CD4-positive, alpha-beta memory T cell (primary cell): Measurements from ENCODE around the gene GNB1L. TPM values are rescaled to one million over a fixed set of nuclear protein-coding genes. Genes with fewer than 3 reads are reported as not detected.
A peak's percentile ranks its signal among the peaks of the same experiment; 100 is the strongest.

Experiments
- CTCF ChIA-PET: fragments of 350-600 bp; sonication (Branson Sonifier 250); formaldehyde crosslinking; loops from one replicate; lab custom pipeline; 2021; ENCODE audit warnings: inconsistent platforms; ENCODE audit not compliant: partially characterized antibody; lab: Charles Lee
- POLR2A ChIA-PET: fragments of 350-600 bp; sonication (Branson Sonifier 250); formaldehyde crosslinking; loops from one replicate; lab custom pipeline; 2021; ENCODE audit not compliant: partially characterized antibody; lab: Charles Lee
- DNase-seq, 5 donors: peaks; one replicate each; pipeline versions ENCODE4 v3.0.0 to v3.0.0-alpha.2; 2020 to 2022; ENCODE audit warnings: mixed read lengths in 1 of 5
- H3K27ac ChIP-seq: one replicate; pipeline ENCODE4 v1.7.0; 2013; ENCODE audit warnings: low read depth, low read length
- H3K27me3 ChIP-seq: 2 replicates; pipeline ENCODE4 v1.7.0; 2013; ENCODE audit warnings: mild to moderate bottlenecking, low read length, moderate library complexity; ENCODE audit not compliant: insufficient read depth
- H3K36me3 ChIP-seq: 2 replicates; pipeline ENCODE4 v1.7.0; 2013; ENCODE audit warnings: mild to moderate bottlenecking, low read length, moderate library complexity; ENCODE audit not compliant: insufficient read depth
- H3K4me1 ChIP-seq: 2 replicates; pipeline ENCODE4 v1.7.0; 2013; ENCODE audit warnings: mild to moderate bottlenecking, low read length, moderate library complexity; ENCODE audit not compliant: insufficient read depth
- H3K4me3 ChIP-seq, 2 donors: one replicate each; pipeline ENCODE4 v1.7.0; 2013; ENCODE audit warnings: low read length in 2 of 2, mild to moderate bottlenecking in 1 of 2
- H3K9me3 ChIP-seq, 2 donors: one replicate each; pipeline ENCODE4 v1.7.0; 2013; ENCODE audit warnings: low read length in 2 of 2, control low read depth in 1 of 2; ENCODE audit not compliant: control insufficient read depth in 1 of 2
- H3K27ac Mint-ChIP-seq, 7 donors: one replicate each; pipeline ENCODE4 v1.8.0; 2020 to 2021; ENCODE audit warnings: mixed read lengths in 7 of 7, mild to moderate bottlenecking in 6 of 7, inconsistent platforms in 3 of 7, moderate library complexity in 3 of 7
- H3K27me3 Mint-ChIP-seq, 2 donors: one replicate each; pipeline ENCODE4 v1.8.0; 2020 to 2021; ENCODE audit warnings: mixed read lengths in 2 of 2
- H3K36me3 Mint-ChIP-seq, 2 donors: one replicate each; pipeline ENCODE4 v1.8.0; 2020 to 2021; ENCODE audit warnings: mixed read lengths in 2 of 2, inconsistent platforms in 1 of 2, mild to moderate bottlenecking in 1 of 2
- H3K4me1 Mint-ChIP-seq, 4 donors: one replicate each; pipeline ENCODE4 v1.8.0; 2020 to 2021; ENCODE audit warnings: mixed read lengths in 4 of 4, mild to moderate bottlenecking in 1 of 4
- H3K4me3 Mint-ChIP-seq, 8 donors: one replicate each; pipeline ENCODE4 v1.8.0; 2020 to 2021; ENCODE audit warnings: mixed read lengths in 8 of 8, mild to moderate bottlenecking in 7 of 8, moderate library complexity in 6 of 8, inconsistent platforms in 3 of 8
- H3K9me3 Mint-ChIP-seq, 8 donors: one replicate each; pipeline ENCODE4 v1.8.0; 2020 to 2021; ENCODE audit warnings: mixed read lengths in 8 of 8, mild to moderate bottlenecking in 5 of 8, inconsistent platforms in 3 of 8, moderate library complexity in 1 of 8
- intact Hi-C: fragments of 100-400 bp; cut with micrococcal nuclease; formaldehyde crosslinking; loops from one replicate; pipeline ENCODE4 v1.15.1; 2023
- polyA plus RNA-seq, 2 donors: library from polyadenylated mRNA; unstranded; fragments of 300-500 nt; fragmentation: Illumina TruSeq; gene quantifications; one replicate each; pipeline ENCODE4 v1.2.3, GENCODE V29; 2021
- total RNA-seq, 2 experiments: library from RNA; stranded (reverse); gene quantifications; one replicate each; pipeline ENCODE4 v1.2.3, GENCODE V29; 2021

GNB1L gene
- total and polyA plus RNA-seq, 4 experiments from 2014 or later: 7.9 to 14.6 (median 10.7) TPM

DNA sequence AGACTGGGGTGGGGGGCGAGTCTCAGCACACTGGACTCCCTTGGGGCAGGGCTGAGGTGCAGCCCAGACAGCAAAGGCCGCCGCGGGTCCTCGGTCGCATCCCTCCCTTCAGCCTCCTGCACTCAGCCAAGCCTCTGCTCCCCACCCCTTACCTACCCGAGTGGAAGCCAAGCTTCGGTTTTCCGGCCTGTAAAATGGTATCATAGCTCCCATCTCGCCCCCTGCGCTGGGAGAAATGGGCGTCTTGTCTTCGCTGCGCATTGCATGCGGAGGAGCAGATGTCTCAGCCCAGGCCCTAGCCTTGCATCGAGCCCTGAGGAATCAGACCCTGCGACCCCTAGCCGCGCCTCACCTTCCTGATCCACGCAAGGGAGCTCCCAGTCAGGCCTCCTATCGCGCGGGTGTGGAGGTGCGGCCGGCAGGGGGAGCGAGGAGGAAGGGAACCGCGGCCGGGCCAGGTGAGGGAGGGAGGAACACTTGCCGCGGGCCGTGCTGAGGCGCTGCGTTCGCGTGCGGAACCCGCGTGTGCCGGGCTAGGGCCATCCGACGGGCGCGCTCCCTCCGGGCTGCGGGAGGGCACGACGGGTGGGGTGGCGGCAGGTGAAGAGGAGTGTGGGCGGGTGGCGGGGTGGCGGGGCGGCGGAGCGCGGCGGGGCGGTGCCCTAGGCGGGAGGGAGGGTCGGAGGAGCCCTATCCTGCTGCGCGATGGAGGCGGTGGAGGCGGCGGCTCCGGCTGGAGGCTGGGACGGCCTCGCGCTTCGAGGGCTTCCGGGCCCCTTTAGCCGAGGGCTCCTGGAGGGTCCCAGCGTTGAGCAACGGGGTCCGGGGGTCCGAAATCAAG lies 98.2 kb downstream of the GNB1L start:
- peak; percentile 61 to 70 (median 66) for DNase-seq
- H3K27me3 ChIP-seq: peaks cover 22% of the 10 kb centered on the region
- peaks cover 19 to 39% (median 27%) of the 10 kb centered on the region in 4 donors for H3K4me1 Mint-ChIP-seq
- intact Hi-C loops: loop anchor here (1.0 to 5.0 kb wide), 4 partner anchors 26 to 191 kb away; no protein-coding TSS in a partner anchor
- peak overlapping the region; percentile 55 to 83 (median 70) for H3K4me3 Mint-ChIP-seq
- no peak overlapping the region for H3K27ac Mint-ChIP-seq
- peaks cover 0 to 5% (median 0%) of the 10 kb centered on the region in 8 donors for H3K9me3 Mint-ChIP-seq
- peaks cover 37 to 38% of the 10 kb centered on the region in 2 donors for H3K27me3 Mint-ChIP-seq
- H3K27ac ChIP-seq: no peak overlapping the region
- peaks cover 33% of the 10 kb centered on the region for H3K4me1 ChIP-seq
- H3K9me3 ChIP-seq: no peaks in the 10 kb centered on the region
- H3K36me3 Mint-ChIP-seq: no peaks in the 10 kb centered on the region
- ChIA-PET CTCF (interaction anchor here (0.6 to 5.8 kb wide), 16 partner anchors 9 to 159 kb away, joined by 3 to 61 read pairs (median 3); partner anchors contain the start of genes GNB1L and RTL10), POLR2A (interaction anchor here (0.9 to 1.0 kb wide), 2 partner anchors 135 to 154 kb away, joined by 6 to 8 read pairs; no protein-coding TSS in a partner anchor)
- H3K4me3 ChIP-seq: peak overlapping the region in 1 of 2 donors; percentile 47
- no peaks in the 10 kb centered on the region for H3K36me3 ChIP-seq

DNA sequence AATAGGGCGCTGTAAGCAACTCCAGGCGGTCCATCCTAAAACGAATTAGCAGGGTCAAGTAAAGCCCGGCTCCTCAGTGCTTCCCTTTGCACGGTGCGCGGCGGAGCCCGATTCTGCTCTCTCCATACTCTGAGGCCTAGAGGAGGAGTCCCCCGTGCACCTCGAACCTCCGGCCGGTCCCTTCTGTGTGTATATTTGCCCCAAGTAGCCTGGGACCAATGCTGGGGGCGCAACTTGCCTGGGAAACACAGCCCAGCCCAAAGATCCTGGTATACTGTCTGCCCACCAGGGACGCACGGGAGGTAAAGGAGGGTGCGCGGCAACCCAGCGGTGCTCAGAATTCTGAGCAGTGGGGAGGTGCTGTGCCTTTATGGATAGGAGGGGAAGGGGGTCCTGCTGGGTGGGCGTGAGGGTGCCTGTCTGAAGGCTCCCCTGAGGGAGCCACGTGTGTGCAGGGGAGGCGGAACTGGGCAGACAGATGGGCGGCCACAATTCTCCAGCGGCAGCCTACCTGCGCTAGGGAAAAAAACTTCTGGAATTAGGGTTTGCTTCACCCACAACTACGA lies 98.9 kb downstream of the GNB1L start:
- peak overlapping the region in 1 of 2 donors; percentile 47 for H3K4me3 ChIP-seq
- ChIA-PET POLR2A (interaction anchor here (0.9 to 1.0 kb wide), 2 partner anchors 136 to 155 kb away, joined by 6 to 8 read pairs; no protein-coding TSS in a partner anchor), CTCF (interaction anchor here (0.6 to 5.8 kb wide), 16 partner anchors 8 to 160 kb away, joined by 3 to 61 read pairs (median 3); partner anchors contain the start of genes GNB1L and RTL10)
- Mint-ChIP-seq H3K4me3 (peak overlapping the region; percentile 14 to 83 (median 68)), H3K27me3 (peaks cover 37 to 38% of the 10 kb centered on the region in 2 donors), H3K9me3 (peaks cover 0 to 5% (median 0%) of the 10 kb centered on the region in 8 donors), H3K36me3 (no peaks in the 10 kb centered on the region), H3K27ac (no peak overlapping the region), H3K4me1 (peaks cover 18 to 37% (median 26%) of the 10 kb centered on the region in 4 donors)
- H3K4me1 ChIP-seq: peaks cover 33% of the 10 kb centered on the region
- H3K27me3 ChIP-seq: peaks cover 22% of the 10 kb centered on the region
- no peaks in the 10 kb centered on the region for H3K36me3 ChIP-seq
- intact Hi-C loops: loop anchor here (1.0 to 5.0 kb wide), 4 partner anchors 26 to 191 kb away; no protein-coding TSS in a partner anchor
- no peak overlapping the region for H3K27ac ChIP-seq
- DNase-seq: no peak
- no peaks in the 10 kb centered on the region for H3K9me3 ChIP-seq

DNA sequence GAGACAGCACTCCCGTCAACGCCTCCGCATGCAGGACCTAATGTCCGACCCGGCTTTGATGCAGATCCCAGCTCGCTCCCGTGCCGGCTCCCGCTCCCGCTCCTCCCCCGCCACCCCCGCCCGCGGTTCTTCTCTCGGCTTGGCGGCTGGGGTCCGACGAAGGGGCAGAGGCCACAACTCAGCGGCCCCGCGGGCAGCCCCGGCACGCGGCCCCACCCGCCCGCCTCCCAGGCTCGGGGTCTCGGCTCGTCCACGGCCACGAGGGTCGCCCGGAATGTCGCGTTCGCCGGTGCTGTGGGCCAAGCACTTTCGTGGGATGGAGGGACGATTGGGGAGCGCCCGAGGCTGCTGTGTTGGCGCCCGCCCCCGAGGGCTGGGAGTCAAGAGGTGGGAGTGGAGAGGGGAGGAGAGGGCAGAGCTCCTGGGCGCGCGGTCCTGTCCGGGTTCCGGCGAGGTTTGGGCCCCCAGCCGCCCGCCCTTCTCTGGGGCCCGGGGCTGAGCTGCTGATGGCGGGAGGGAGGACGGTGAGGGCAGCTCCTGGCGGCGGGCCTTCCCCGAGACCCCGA lies 99.4 kb downstream of the GNB1L start:
- Histone ChIP-seq H3K4me3 (no peak overlapping the region), H3K9me3 (no peaks in the 10 kb centered on the region), H3K27ac (no peak overlapping the region), H3K27me3 (peaks cover 21% of the 10 kb centered on the region), H3K4me1 (peaks cover 32% of the 10 kb centered on the region), H3K36me3 (no peaks in the 10 kb centered on the region)
- DNase-seq: no peak
- Mint-ChIP-seq H3K9me3 (peaks cover 0 to 5% (median 0%) of the 10 kb centered on the region in 8 donors), H3K27ac (no peak overlapping the region), H3K4me1 (peaks cover 17 to 35% (median 24%) of the 10 kb centered on the region in 4 donors), H3K27me3 (peaks cover 36 to 37% of the 10 kb centered on the region in 2 donors), H3K4me3 (peak overlapping the region in 2 of 8 donors; percentile 23 to 83), H3K36me3 (no peaks in the 10 kb centered on the region)
- ChIA-PET CTCF (interaction anchor here (1.7 to 5.8 kb wide), 3 partner anchors 131 to 157 kb away, joined by 7 to 61 read pairs (median 9); no protein-coding TSS in a partner anchor), POLR2A (no interaction called here)
- intact Hi-C loops: loop anchor here (5.0 kb wide), 1 partner anchor 137 kb away; no protein-coding TSS in a partner anchor

DNA sequence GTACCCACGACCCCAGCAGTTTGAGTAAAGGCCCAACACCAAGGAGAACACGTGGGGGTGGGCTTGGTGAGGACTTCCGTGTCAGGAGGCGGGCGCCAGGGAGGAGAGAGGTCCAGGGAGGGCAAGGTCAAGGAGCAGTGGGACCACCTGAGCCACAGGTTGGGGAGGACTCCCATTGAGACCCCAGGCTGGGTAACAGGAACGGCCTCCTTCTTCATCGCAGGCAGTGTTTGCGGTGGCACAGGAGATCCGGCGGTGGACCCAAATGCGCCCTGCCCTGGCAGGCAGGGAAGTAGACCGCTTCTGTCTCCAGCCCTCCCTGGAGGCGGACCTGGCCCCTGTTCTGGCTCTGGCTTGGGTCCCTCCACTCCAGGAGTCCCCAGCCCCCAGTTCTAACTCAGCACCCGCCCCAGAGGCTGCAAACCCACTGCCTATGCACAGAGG lies 100.0 kb downstream of the GNB1L start:
- Mint-ChIP-seq H3K27ac (no peak overlapping the region), H3K27me3 (peaks cover 31 to 32% of the 10 kb centered on the region in 2 donors), H3K9me3 (peaks cover 0 to 4% (median 0%) of the 10 kb centered on the region in 8 donors), H3K4me3 (peak overlapping the region in 1 of 8 donors; percentile 8), H3K4me1 (peaks cover 13 to 30% (median 19%) of the 10 kb centered on the region in 4 donors), H3K36me3 (no peaks in the 10 kb centered on the region)
- intact Hi-C loops: loop anchor here (5.0 kb wide), 1 partner anchor 138 kb away; no protein-coding TSS in a partner anchor
- POLR2A ChIA-PET: no interaction called here
- no peak overlapping the region for H3K27ac ChIP-seq
- no peak for DNase-seq
- no peaks in the 10 kb centered on the region for H3K36me3 ChIP-seq
- H3K4me3 ChIP-seq: no peak overlapping the region
- CTCF ChIA-PET: interaction anchor here (5.8 kb wide), 1 partner anchor 158 kb away, joined by 61 read pairs; no protein-coding TSS in a partner anchor
- peaks cover 27% of the 10 kb centered on the region for H3K4me1 ChIP-seq
- H3K27me3 ChIP-seq: peaks cover 16% of the 10 kb centered on the region
- H3K9me3 ChIP-seq: no peaks in the 10 kb centered on the region

DNA sequence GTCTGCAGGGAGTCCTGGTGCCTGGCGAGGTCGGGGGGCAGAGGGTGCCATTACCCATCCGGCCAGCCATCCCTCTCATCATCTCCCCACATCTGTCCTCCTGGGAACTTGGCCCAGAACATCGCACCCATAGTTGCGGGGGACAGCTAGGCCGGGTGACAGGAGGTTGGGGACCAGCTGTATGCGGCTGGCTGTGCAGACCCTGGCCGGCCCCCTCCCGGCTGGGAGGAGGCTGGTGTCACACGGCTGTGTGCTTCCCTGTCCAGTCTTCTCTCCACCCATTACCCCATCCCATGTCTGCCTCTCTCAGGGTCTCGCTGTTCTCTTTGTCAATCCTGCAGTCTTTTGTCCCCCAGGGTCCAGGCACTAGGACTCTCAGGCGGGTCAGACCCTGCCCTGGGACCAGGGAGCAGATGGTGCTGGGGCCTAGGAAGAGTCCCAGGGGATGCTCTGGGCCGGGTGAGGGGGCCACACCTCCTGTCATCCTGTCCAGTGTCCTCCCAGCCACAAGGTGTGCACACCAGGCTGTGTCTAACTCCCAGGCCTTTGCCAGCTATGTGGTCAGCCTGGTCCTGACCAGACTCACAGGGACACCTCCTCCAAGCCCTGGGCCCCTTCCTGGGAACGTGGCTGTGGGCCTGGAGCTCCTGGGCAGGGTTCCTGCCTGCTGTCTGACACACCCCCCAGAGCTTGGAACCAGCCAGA lies 100.5 kb downstream of the GNB1L start:
- Mint-ChIP-seq H3K4me1 (peaks cover 9 to 26% (median 17%) of the 10 kb centered on the region in 4 donors), H3K4me3 (no peak overlapping the region), H3K27me3 (peaks cover 28% of the 10 kb centered on the region in 2 donors), H3K27ac (no peak overlapping the region), H3K36me3 (no peaks in the 10 kb centered on the region), H3K9me3 (peaks cover 0 to 3% (median 0%) of the 10 kb centered on the region in 8 donors)
- intact Hi-C loops: no loop called here
- ChIA-PET POLR2A (no interaction called here), CTCF (interaction anchor here (5.8 kb wide), 1 partner anchor 158 kb away, joined by 61 read pairs; no protein-coding TSS in a partner anchor)
- Histone ChIP-seq H3K27ac (no peak overlapping the region), H3K4me1 (peaks cover 21% of the 10 kb centered on the region), H3K4me3 (no peak overlapping the region), H3K36me3 (no peaks in the 10 kb centered on the region), H3K27me3 (peaks cover 14% of the 10 kb centered on the region), H3K9me3 (no peaks in the 10 kb centered on the region)
- no peak for DNase-seq

DNA sequence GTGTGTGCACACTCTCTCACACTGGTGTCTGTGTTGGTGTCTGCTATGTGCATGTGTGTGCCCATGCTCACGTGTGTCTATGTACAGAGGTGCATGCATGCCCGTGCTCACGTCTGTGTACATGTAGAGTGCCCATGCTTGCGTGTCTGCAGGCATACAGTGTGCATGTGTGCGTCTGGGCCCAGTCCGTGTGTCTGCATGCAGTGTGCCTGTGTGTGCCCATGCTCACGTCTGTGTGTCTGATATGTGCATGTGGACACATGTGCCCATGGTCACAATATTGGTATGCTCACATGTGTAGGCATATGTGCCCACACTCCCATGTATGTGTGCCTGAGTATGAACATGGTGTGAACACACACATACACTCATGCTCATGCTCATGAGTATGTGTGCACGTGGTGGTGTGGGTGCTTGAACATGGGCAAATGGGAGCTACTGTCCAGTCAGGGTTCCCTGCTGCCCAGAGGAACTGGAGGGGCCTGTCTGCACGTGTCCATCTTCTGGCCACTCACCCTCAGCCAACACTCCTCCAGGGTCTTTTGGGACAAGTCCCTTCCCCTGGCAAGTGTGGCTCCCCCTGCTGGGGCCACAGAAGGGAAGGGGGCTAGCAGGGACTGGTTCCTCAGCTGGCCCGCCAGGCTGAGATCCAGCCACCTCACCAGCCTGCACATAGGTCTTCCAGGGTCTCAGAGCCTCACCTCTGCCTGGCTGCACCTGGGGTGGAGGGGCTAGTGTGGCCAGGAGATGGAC lies 101.4 kb downstream of the GNB1L start:
- POLR2A ChIA-PET: no interaction called here
- no peaks in the 10 kb centered on the region for H3K36me3 Mint-ChIP-seq
- peaks cover 19% of the 10 kb centered on the region for H3K4me1 ChIP-seq
- no peak overlapping the region for H3K27ac ChIP-seq
- H3K4me1 Mint-ChIP-seq: peaks cover 9 to 26% (median 17%) of the 10 kb centered on the region in 4 donors
- no peaks in the 10 kb centered on the region for H3K9me3 ChIP-seq
- H3K4me3 ChIP-seq: no peak overlapping the region
- no peak for DNase-seq
- H3K9me3 Mint-ChIP-seq: peaks cover 0 to 3% (median 0%) of the 10 kb centered on the region in 8 donors
- intact Hi-C loops: no loop called here
- no peak overlapping the region for H3K27ac Mint-ChIP-seq
- H3K36me3 ChIP-seq: no peaks in the 10 kb centered on the region
- H3K4me3 Mint-ChIP-seq: no peak overlapping the region
- H3K27me3 Mint-ChIP-seq: peaks cover 28% of the 10 kb centered on the region in 2 donors
- CTCF ChIA-PET: interaction anchor here (5.8 kb wide), 1 partner anchor 159 kb away, joined by 61 read pairs; no protein-coding TSS in a partner anchor
- peaks cover 14% of the 10 kb centered on the region for H3K27me3 ChIP-seq
